VCaP (cell line): ENCODE results near the gene KIF5A.

Source experiments
- H3K27ac ChIP-seq: fragments of 450-650 bp; 2 replicates; pipeline ENCODE4 v1.5.1; 2017
- CTCF ChIP-seq: fragments of 450-650 bp; conservative IDR thresholded peaks from 2 replicates; pipeline ENCODE4 v1.5.1; 2017; ENCODE audit warnings: mild to moderate bottlenecking, moderate library complexity

Gene KIF5A

GRCh38 chr12:57620936-57621496, 71.2 kb downstream of the KIF5A start:
- H3K27ac ChIP-seq: peak overlapping the region; percentile 46; the same call in 1 of the 2 replicates
- no peak for TF ChIP-seq CTCF

GRCh38 chr12:57621497-57622292, 71.9 kb downstream of the KIF5A start:
- peak overlapping the region; percentile 46; the same call in 1 of the 2 replicates for H3K27ac ChIP-seq
- TF ChIP-seq CTCF: peak; percentile 98

- TF ChIP-seq CTCF: no peak
- H3K27ac ChIP-seq: no peak overlapping the region; the same call in 1 of the 2 replicates
Observed at GRCh38 chr12:57622293-57623245, 72.7 kb downstream of the KIF5A start.

GRCh38 chr12:57623385-57623784, 73.5 kb downstream of the KIF5A start:
- no peak overlapping the region for H3K27ac ChIP-seq
- TF ChIP-seq CTCF: no peak

- no peak for TF ChIP-seq CTCF
- H3K27ac ChIP-seq: no peak overlapping the region
Observed at GRCh38 chr12:57623811-57624390, 74.1 kb downstream of the KIF5A start.

- no peak for TF ChIP-seq CTCF
- no peak overlapping the region for H3K27ac ChIP-seq
Observed at GRCh38 chr12:57624441-57625220, 74.8 kb downstream of the KIF5A start.
